CD4-positive, alpha-beta T cell treated with Interferon alpha-2 for 1 hour (primary cell): ENCODE measurements around the gene FN1.

ENCODE experiments used
- DNase-seq, 2 donors: peaks; one replicate each; pipeline ENCODE4 v3.0.0-alpha.2; 2020 to 2022

The FN1 gene

GRCh38 chr2:215332872-215333595, 102.8 kb downstream of the FN1 start:
- DNase-seq = no peak

- DNase-seq = no peak
These were observed 107.8 kb downstream of the FN1 start for GRCh38 chr2:215328066-215328465.

GRCh38 chr2:215324811-215325210, 111.1 kb downstream of the FN1 start:
- no peak for DNase-seq

- DNase-seq = no peak
These were observed 115.2 kb downstream of the FN1 start for GRCh38 chr2:215320679-215321078.

GRCh38 chr2:215320102-215320501, 115.8 kb downstream of the FN1 start:
- DNase-seq = no peak

- DNase-seq = no peak
These were observed 116.4 kb downstream of the FN1 start for GRCh38 chr2:215319500-215319899.

GRCh38 chr2:215316336-215316735, 119.5 kb downstream of the FN1 start:
- no peak for DNase-seq

- DNase-seq = no peak
These were observed 120.6 kb downstream of the FN1 start for GRCh38 chr2:215315301-215315700.

GRCh38 chr2:215314896-215315295, 121.0 kb downstream of the FN1 start:
- DNase-seq = no peak

- DNase-seq = no peak
These were observed 122.6 kb downstream of the FN1 start for GRCh38 chr2:215313255-215313613.

- DNase-seq = peak; percentile 86 to 89
These were observed 124.1 kb downstream of the FN1 start, which contains the start of gene ATIC for GRCh38 chr2:215311625-215312396. Gene ATIC (plus strand): TSS chr2:215312059. CDS start chr2:215312143, 84 bp downstream.

- DNase-seq = peak; percentile 14 to 41
These were observed 124.6 kb downstream of the FN1 start for GRCh38 chr2:215311259-215311624.
